ENCODE measurements around the gene SPEG.

DNA sequence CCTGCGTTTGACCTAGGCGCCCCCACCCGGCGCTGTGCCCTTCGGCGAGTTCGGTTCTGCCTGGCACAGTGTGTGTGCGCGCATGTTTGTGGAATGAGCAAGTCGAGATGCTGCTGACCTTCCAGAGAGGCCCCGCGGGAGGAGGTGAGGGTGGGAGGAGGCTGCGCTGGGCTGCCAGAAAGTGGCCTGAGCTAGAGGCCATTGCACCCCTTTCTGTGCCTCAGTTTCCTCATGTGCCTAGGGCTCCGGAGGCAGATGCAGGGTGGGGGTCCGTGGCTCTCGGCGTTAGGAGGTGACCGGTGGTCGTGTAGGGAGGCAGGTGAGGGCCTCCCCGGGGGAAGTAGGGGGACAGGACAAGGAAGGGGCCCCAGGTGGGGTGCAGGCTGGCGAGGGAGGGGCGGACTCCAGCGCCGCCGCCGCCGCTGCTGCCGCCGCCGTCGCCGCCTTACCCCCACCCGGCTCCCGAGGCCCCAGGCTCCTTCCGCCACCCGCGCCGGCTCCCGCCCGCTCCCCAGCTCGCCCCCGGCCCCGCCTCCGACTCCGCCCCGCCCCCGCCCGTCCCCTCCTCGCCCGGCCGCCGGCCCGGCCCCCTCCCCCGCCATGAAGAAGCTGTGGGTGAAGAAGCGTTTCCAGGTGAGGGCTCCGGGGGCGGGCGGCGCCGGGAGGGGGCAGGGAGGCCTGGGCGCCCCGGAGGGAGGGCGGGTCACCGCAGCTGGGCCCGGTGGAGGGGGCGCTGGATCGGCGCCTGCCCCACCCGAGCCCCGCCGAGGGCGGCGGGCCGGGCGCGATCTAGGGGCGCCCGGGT, 7.0 kb downstream of the SPEG start:
- TF ChIP-seq, protein P1, sequence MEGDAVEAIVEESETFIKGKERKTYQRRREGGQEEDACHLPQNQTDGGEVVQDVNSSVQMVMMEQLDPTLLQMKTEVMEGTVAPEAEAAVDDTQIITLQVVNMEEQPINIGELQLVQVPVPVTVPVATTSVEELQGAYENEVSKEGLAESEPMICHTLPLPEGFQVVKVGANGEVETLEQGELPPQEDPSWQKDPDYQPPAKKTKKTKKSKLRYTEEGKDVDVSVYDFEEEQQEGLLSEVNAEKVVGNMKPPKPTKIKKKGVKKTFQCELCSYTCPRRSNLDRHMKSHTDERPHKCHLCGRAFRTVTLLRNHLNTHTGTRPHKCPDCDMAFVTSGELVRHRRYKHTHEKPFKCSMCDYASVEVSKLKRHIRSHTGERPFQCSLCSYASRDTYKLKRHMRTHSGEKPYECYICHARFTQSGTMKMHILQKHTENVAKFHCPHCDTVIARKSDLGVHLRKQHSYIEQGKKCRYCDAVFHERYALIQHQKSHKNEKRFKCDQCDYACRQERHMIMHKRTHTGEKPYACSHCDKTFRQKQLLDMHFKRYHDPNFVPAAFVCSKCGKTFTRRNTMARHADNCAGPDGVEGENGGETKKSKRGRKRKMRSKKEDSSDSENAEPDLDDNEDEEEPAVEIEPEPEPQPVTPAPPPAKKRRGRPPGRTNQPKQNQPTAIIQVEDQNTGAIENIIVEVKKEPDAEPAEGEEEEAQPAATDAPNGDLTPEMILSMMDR (IDR thresholded peaks at IDR 0.05) = no peak
- TF ChIP-seq, protein P2, sequence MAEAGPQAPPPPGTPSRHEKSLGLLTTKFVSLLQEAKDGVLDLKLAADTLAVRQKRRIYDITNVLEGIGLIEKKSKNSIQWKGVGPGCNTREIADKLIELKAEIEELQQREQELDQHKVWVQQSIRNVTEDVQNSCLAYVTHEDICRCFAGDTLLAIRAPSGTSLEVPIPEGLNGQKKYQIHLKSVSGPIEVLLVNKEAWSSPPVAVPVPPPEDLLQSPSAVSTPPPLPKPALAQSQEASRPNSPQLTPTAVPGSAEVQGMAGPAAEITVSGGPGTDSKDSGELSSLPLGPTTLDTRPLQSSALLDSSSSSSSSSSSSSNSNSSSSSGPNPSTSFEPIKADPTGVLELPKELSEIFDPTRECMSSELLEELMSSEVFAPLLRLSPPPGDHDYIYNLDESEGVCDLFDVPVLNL (CRISPR knock-in tag; IDR thresholded peaks at IDR 0.05; ENCODE audit: borderline replicate concordance, low read depth) = no peak
- TF ChIP-seq ZNF232 (CRISPR knock-in tag; IDR thresholded peaks at IDR 0.05) (no peak), NR3C1 (CRISPR knock-in tag; conservative IDR thresholded peaks at IDR 0.05; ENCODE audit: low read depth) (no peak), ZBTB21 (CRISPR knock-in tag; IDR thresholded peaks at IDR 0.05; ENCODE audit: borderline replicate concordance) (0 out of 2 replicates have a peak, but pooled peaks have one; percentile 56), TCF7 (CRISPR knock-in tag; IDR thresholded peaks at IDR 0.05; ENCODE audit: low read depth) (no peak)
- TF ChIP-seq, protein P3, sequence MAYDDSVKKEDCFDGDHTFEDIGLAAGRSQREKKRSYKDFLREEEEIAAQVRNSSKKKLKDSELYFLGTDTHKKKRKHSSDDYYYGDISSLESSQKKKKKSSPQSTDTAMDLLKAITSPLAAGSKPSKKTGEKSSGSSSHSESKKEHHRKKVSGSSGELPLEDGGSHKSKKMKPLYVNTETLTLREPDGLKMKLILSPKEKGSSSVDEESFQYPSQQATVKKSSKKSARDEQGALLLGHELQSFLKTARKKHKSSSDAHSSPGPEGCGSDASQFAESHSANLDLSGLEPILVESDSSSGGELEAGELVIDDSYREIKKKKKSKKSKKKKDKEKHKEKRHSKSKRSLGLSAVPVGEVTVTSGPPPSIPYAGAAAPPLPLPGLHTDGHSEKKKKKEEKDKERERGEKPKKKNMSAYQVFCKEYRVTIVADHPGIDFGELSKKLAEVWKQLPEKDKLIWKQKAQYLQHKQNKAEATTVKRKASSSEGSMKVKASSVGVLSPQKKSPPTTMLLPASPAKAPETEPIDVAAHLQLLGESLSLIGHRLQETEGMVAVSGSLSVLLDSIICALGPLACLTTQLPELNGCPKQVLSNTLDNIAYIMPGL (CRISPR knock-in tag; IDR thresholded peaks at IDR 0.05) = no peak
- TF ChIP-seq, protein P4, sequence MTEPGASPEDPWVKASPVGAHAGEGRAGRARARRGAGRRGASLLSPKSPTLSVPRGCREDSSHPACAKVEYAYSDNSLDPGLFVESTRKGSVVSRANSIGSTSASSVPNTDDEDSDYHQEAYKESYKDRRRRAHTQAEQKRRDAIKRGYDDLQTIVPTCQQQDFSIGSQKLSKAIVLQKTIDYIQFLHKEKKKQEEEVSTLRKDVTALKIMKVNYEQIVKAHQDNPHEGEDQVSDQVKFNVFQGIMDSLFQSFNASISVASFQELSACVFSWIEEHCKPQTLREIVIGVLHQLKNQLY (CRISPR knock-in tag; IDR thresholded peaks at IDR 0.05) = no peak
